Fibroblast of the aortic adventitia (primary cell): ENCODE measurements around the gene VAC14. TPM values are rescaled to one million over a fixed set of nuclear protein-coding genes. Genes with fewer than 3 reads are reported as not detected.

Experiments
- DNase-seq: peaks from one replicate; pipeline ENCODE4 v3.0.0-alpha.2; 2010; ENCODE audit warnings: low read depth
- H3K4me3 ChIP-seq: 2 replicates; pipeline ENCODE4 v1.5.1; 2011; ENCODE audit warnings: low read depth, mild to moderate bottlenecking, control low read depth, low read length, moderate library complexity
- total RNA-seq: library from RNA; depleted of rRNA; stranded (reverse); fragments of >200 nt; gene quantifications from 2 replicates; pipeline ENCODE4 v1.2.3, GENCODE V29; 2012; ENCODE audit warnings: low replicate concordance
- TF ChIP-seq, protein P1 (sequence below): IDR thresholded peaks from 2 replicates; pipeline ENCODE4 v1.5.1; 2011; ENCODE audit warnings: mild to moderate bottlenecking, low read length, control low read depth, inconsistent platforms; ENCODE audit not compliant: insufficient read depth

VAC14 gene
- total RNA-seq, 1 donor, result 29.7 TPM

DNA sequence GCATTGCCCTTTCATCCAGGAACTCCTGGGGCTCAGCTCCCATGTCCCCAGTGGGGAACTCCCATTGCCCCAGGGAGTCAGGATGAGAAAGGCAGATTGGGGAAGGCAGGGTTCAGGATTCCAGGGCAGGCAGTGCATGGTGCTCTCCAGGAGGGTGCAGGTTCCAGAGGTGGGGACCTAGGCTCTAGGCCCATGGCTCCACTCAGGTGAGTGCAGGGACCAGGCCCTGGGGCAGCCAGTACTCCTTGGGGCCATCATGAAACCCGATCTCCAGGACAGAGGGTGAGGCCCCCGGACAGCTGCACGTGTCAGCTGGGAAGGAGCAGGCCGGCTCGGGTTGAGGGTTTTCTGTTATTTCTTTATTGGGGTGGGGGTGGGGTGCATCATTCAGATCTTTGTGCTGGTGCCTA, 113.9 kb downstream of the VAC14 start:
- TF ChIP-seq, protein P1, sequence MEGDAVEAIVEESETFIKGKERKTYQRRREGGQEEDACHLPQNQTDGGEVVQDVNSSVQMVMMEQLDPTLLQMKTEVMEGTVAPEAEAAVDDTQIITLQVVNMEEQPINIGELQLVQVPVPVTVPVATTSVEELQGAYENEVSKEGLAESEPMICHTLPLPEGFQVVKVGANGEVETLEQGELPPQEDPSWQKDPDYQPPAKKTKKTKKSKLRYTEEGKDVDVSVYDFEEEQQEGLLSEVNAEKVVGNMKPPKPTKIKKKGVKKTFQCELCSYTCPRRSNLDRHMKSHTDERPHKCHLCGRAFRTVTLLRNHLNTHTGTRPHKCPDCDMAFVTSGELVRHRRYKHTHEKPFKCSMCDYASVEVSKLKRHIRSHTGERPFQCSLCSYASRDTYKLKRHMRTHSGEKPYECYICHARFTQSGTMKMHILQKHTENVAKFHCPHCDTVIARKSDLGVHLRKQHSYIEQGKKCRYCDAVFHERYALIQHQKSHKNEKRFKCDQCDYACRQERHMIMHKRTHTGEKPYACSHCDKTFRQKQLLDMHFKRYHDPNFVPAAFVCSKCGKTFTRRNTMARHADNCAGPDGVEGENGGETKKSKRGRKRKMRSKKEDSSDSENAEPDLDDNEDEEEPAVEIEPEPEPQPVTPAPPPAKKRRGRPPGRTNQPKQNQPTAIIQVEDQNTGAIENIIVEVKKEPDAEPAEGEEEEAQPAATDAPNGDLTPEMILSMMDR, result no peak
- no peak for DNase-seq
- H3K4me3 ChIP-seq, result no peak overlapping the region

DNA sequence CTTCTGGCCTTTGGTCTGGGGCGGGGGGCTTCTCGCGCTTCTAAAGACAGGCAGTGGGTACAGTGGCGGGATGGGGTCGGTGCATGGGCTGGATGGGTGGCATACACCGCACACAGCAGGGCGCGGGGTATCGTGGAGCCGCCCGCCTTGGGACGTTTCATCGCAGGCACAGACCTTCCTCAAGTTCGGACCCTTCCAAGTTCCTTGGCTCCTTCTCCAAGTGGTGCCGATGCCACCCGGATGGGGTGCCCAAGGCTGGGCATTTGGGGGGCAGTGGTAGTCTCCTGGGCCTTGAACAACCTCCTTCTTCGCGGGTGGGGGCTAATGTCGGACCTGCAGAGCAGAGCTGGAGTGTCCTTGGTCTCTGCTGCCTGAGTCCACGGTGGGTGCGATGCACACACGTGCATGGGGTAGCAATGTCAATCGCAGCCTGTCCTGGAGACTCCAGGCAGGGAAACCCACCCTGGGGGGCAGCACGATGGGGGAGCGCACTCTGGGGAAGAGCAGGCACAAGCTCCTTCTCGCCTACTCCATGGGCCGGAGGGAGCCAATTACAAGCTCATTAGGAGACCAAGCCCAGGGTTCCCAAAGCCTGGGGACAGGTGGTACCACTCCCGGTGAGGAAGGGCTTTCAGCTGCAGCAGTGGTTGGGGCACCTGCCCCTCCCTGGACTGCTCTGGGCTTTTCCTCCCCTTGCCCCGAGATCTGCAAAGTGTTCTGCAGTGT, 114.4 kb downstream of the VAC14 start:
- no peak for DNase-seq
- TF ChIP-seq, protein P1, result no peak
- peak overlapping the region; percentile 45 for H3K4me3 ChIP-seq

DNA sequence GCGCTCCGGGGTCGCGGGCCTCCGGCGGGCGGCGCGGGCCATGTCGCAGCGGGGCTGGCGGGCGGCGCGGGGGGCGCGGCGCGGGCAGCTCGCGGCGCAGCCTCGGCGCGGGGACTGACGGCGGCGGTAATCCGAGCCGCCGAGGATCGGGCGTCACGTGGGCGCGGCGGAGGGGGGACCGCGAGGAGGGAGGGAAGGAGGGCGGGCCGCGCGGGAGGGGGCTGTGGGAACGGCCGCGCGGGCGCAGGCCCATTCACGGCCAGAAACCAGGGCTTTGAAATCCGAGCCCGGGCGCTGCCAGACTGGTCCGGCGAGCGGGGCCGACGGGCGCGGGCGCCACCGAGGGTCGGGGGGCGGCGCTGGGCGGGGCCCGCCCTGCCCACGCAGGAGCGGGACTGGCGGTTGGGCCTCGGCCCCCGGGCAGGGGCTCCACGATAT, 115.0 kb downstream of the VAC14 start, which contains the start of gene MTSS2:
MTSS2 (minus strand) TSS at position 116 of the 438 bp plus-strand sequence. CDS start 262 bp downstream, outside the sequence.
- TF ChIP-seq, protein P1, result no peak
- peak; percentile 75 for DNase-seq
- H3K4me3 ChIP-seq, result peak within 1 kb of the TSS; percentile 82

DNA sequence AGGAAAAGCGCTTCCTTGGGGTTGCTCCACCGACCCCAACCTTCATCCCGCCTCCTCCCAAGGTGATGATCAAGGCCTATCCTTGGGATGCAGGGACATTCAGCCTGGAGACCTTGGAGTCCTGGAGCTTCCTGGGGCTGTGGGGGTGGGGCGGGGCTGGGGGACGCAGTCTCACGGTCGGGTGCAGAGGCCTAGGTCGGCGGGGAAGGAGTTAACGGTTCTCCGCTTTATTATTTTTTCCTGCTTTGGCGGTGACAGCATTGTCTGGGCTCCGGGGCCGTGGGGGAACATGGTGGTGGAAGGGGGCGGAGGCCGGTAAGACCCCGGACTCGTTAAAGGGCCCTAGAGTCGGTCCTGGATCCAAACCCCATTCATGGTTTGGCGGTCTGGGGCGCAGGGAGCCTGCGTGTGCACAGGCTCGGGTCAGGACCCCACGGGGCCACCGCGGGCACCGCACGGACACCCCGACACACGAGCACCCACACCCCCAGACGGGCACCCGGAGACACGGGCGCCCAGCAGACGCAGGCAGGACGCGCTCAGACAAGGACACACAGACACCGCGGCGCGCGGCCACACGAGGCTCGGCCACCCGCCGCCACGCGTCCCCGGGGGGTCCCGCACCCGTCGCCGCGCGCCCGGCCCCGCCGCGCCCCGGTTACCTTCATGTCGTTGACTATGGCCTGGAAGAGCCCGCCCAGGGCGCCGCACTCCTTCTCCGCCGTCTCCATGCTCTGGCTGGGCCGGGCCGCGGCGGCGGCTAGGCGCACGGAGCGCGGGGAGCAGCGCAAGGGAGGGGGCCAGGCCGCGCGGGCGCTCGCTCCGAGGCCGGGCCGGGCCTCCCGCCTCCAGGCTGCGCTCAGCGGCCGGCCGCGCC, 115.7 kb downstream of the VAC14 start:
- peak overlapping the region; percentile 82 for H3K4me3 ChIP-seq
- DNase-seq, result no peak
- TF ChIP-seq, protein P1, result no peak

DNA sequence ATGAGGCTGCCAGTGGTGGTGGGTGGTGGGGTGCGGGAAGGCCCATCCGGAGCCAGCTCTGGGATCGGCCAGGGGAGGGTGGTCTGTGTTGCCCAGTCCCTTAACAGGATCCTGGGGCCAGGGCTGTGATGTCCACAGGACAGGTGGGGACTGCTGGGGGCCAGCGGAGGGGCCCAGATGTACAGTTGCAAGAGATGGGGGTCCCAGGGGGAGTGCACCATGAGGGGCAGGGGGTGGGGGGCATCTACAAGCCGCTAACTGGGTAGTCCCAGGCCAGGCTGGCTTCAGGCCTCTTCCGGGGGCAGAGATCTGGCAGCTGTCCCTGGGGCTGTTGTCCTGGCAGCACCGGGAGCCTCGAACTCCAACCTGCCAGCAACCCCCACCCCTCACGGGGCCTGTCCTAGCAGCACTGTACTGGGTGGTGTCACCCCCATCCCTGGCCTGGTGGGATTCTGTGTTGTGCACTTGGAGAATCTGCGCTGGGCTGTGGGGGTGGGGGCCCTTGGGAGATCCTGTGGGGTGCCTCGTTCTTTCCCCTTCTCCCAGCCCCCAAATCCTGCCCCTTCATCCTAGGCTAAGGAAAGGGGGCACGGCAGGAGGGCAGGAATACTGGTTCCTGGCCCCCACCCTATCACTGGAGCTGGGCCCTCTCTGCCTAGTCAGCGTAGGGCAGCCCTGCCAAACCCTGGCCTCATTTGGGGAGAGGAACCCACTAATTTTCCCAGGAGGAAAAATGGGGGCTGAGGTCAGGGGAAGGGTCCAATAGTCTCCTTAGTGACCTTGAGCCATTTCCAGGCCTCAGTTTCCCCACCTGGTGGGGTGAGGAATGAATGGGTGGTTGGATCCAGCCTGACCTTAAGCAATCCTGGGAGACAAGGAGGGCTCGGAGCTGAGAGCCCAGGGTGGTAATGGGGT, 116.6 kb downstream of the VAC14 start:
- peak overlapping the region; percentile 82 for H3K4me3 ChIP-seq
- DNase-seq, result no peak
- TF ChIP-seq, protein P1, result no peak
